Superior temporal gyrus (tissue), 1 donor: Measurements from ENCODE around the gene MAP2K2.

Experiments used
- DNase-seq: peaks from one replicate; pipeline ENCODE4 v3.0.0-alpha.2; 2016; ENCODE audit errors: extremely low spot score

MAP2K2 gene

GRCh38 chr19:4043966-4044715 lies 79.8 kb downstream of the MAP2K2 start:
- DNase-seq: no peak

GRCh38 chr19:4043401-4043800 lies 80.5 kb downstream of the MAP2K2 start:
- no peak for DNase-seq

- no peak for DNase-seq
Measured at GRCh38 chr19:4042731-4043082, 81.2 kb downstream of the MAP2K2 start.

- DNase-seq: no peak
Measured at GRCh38 chr19:4042064-4042730, 81.7 kb downstream of the MAP2K2 start.
